IPS-NIHi7 (cell line): ENCODE measurements around the gene DNAH1.
"Not testable (repeated sequence)": the region's sequence is repeated elsewhere in the genome, so short reads cannot be mapped to it uniquely, and the experiment has no call there.

ENCODE experiments used
- DNase-seq: peaks from one replicate; pipeline ENCODE4 v3.0.0; 2012; ENCODE audit warnings: mixed read lengths; ENCODE audit errors: extremely low spot score

Gene DNAH1

GRCh38 chr3:52315977-52316764 lies at the start of gene DNAH1:
Gene DNAH1 (plus strand): TSS chr3:52316319. CDS start chr3:52322443, 6,124 bp downstream.
- DNase-seq: no peak

- no peak for DNase-seq
Observed at GRCh38 chr3:52268036-52268435, 48.1 kb upstream of the DNAH1 start.

- no peak for DNase-seq
Observed at GRCh38 chr3:52269776-52270175, 46.3 kb upstream of the DNAH1 start.

- no peak for DNase-seq
Observed at GRCh38 chr3:52270252-52270754, 45.8 kb upstream of the DNAH1 start.

- not testable (repeated sequence) for DNase-seq
Observed at GRCh38 chr3:52272172-52272571, 43.9 kb upstream of the DNAH1 start.

- no peak for DNase-seq
Observed at GRCh38 chr3:52272831-52273230, 43.3 kb upstream of the DNAH1 start.

- DNase-seq: not testable (repeated sequence)
Observed at GRCh38 chr3:52274781-52275180, 41.3 kb upstream of the DNAH1 start.

- peak; percentile 59 for DNase-seq
Observed at GRCh38 chr3:52277071-52277964, 38.8 kb upstream of the DNAH1 start.

GRCh38 chr3:52277972-52278509 lies 38.1 kb upstream of the DNAH1 start:
- peak; percentile 64 for DNase-seq

- peak; percentile 96 for DNase-seq
Observed at GRCh38 chr3:52278510-52279069, 37.5 kb upstream of the DNAH1 start, which contains the start of gene WDR82. Gene WDR82 (minus strand): TSS chr3:52278649. CDS start chr3:52278361, 288 bp downstream.

- DNase-seq: no peak
Observed at GRCh38 chr3:52279596-52279995, 36.5 kb upstream of the DNAH1 start.

- no peak for DNase-seq
Observed at GRCh38 chr3:52280050-52280461, 36.1 kb upstream of the DNAH1 start.

GRCh38 chr3:52281981-52282801 lies 33.9 kb upstream of the DNAH1 start:
- no peak for DNase-seq

- DNase-seq: no peak
Observed at GRCh38 chr3:52283306-52283705, 32.8 kb upstream of the DNAH1 start.

- DNase-seq: not testable (repeated sequence)
Observed at GRCh38 chr3:52284051-52284450, 32.1 kb upstream of the DNAH1 start.

GRCh38 chr3:52286777-52287110 lies 29.4 kb upstream of the DNAH1 start:
- DNase-seq: no peak

- no peak for DNase-seq
Observed at GRCh38 chr3:52288674-52289073, 27.4 kb upstream of the DNAH1 start.

- no peak for DNase-seq
Observed at GRCh38 chr3:52289338-52289746, 26.8 kb upstream of the DNAH1 start.

GRCh38 chr3:52289747-52290595 lies 26.1 kb upstream of the DNAH1 start:
- no peak for DNase-seq
